Epidermal melanocyte (primary cell): Measurements from ENCODE around the gene EN1.

Experiments
- DNase-seq: peaks from one replicate; pipeline ENCODE4 v3.0.0; 2011; ENCODE audit warnings: low spot score; ENCODE audit not compliant: insufficient read length

EN1 gene

GRCh38 chr2:118846953-118847761 is at the start of gene EN1:
Gene EN1, minus strand, starts transcription at chr2:118847648. Its CDS starts 481 bp downstream, at chr2:118847167.
- DNase-seq: no peak

- no peak for DNase-seq
Observed at GRCh38 chr2:118893100-118893499, 45.7 kb upstream of the EN1 start.

GRCh38 chr2:118889995-118890394 is 42.5 kb upstream of the EN1 start:
- DNase-seq: no peak

GRCh38 chr2:118883792-118884191 is 36.3 kb upstream of the EN1 start:
- DNase-seq: no peak

- DNase-seq: no peak
Observed at GRCh38 chr2:118882693-118883336, 35.4 kb upstream of the EN1 start.

GRCh38 chr2:118881490-118882129 is 34.2 kb upstream of the EN1 start:
- DNase-seq: no peak

GRCh38 chr2:118880501-118880900 is 33.1 kb upstream of the EN1 start:
- DNase-seq: no peak

- DNase-seq: no peak
Observed at GRCh38 chr2:118878531-118879149, 31.2 kb upstream of the EN1 start.

- no peak for DNase-seq
Observed at GRCh38 chr2:118875318-118875717, 27.9 kb upstream of the EN1 start.

GRCh38 chr2:118874324-118874723 is 26.9 kb upstream of the EN1 start:
- DNase-seq: no peak

GRCh38 chr2:118865106-118865505 is 17.7 kb upstream of the EN1 start:
- DNase-seq: no peak

GRCh38 chr2:118864207-118864606 is 16.8 kb upstream of the EN1 start:
- DNase-seq: no peak

GRCh38 chr2:118861731-118862130 is 14.3 kb upstream of the EN1 start:
- DNase-seq: no peak

- DNase-seq: no peak
Observed at GRCh38 chr2:118861242-118861641, 13.8 kb upstream of the EN1 start.

- DNase-seq: no peak
Observed at GRCh38 chr2:118860506-118860905, 13.1 kb upstream of the EN1 start.

GRCh38 chr2:118859157-118859770 is 11.8 kb upstream of the EN1 start:
- DNase-seq: no peak

- DNase-seq: no peak
Observed at GRCh38 chr2:118858485-118859156, 11.2 kb upstream of the EN1 start.

GRCh38 chr2:118857677-118858484 is 10.4 kb upstream of the EN1 start:
- DNase-seq: no peak

GRCh38 chr2:118856978-118857676 is 9.7 kb upstream of the EN1 start:
- no peak for DNase-seq
